HK-2 (cell line): Measurements from ENCODE around the gene RIMOC1.

Source experiments
- DNase-seq: peaks from one replicate; pipeline ENCODE4 v3.0.0-alpha.2; 2018; ENCODE audit not compliant: unreplicated experiment

Gene RIMOC1, protein sequence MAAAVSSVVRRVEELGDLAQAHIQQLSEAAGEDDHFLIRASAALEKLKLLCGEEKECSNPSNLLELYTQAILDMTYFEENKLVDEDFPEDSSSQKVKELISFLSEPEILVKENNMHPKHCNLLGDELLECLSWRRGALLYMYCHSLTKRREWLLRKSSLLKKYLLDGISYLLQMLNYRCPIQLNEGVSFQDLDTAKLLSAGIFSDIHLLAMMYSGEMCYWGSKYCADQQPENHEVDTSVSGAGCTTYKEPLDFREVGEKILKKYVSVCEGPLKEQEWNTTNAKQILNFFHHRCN

DNA sequence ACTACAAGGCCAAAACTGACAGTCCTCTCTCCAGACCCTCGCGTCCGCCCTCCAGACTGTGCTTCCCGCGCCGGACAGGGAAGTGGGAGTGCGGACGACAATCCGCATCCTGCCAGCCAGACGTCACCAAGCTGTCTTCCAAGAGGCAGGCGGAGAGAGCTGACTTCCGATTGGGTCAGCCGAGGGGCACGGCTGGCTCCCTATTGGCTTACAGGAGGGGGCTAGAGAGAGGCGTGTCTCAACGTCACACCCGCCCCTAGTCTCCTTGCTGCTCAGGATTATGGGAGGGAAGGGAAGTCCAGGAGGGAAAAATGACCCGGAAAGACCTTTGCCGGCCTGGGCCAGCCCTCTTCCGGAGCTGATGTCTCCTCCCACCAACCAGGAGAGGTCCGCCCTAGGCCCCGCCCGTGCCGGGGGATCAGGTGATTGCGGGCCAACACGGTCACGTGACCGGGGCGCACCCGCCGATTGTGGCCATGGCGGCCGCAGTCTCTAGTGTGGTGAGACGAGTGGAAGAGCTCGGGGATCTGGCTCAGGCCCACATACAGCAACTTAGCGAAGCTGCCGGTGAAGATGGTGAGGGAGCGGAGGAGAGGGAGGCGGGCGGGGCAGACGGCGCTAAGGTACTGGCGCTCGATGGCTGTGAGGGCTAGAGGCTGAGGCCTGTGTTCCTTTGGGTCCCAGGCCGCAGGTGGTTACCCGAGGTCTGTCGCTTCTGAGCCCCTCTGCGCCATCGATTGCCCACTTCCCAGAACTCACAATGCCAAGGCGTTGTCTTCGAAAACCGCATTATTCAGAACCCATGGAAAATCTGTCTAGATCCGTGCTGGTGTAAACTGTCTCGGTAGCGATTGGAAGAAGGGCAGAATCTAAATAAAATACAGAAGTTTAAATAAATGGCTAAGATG, at the start of gene RIMOC1:
Gene RIMOC1 (plus strand): TSS at position 453 of the 908 bp plus-strand sequence. CDS start 24 bp downstream, at position 477.
- DNase-seq: peak; percentile 97

DNA sequence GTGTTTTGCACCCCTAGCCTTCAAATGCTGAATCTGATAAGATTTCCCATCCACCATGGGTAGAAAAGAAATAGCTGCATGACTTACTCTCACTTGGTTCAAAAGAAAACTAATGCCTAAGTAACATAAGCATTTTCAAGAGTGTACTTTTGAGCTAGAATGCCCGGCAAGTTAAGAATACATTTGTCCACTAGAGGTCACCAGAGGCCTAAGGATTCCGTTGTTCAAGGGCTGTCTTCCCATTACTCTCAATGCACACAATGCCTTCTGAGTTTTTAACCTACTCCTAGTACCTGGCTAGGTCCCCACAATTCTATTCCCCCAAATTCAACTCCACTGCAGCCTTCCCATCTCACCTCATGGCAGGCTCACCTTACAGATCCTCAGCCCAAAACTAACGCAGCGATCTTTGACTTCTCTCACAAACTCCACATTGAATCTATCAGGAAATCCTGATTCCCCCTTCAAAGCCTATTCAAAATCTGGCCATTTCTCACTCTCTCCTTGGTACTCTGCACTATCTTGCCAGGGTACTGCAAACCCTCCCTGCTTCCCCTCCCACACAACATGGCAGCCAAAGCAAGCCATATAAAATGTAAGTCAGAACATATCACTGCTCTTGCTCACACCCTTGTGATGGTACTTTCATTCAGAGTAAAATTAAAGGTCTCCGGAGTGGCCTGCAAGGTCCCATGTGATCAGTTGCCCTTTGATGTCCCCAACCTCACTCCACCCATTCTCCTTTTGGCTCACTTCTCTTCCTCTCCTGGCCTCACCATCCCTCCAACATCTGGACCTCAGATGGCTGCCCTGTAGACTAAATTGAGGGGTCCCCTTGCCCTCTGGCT, 47.3 kb upstream of the RIMOC1 start:
- peak; percentile 38 for DNase-seq

DNA sequence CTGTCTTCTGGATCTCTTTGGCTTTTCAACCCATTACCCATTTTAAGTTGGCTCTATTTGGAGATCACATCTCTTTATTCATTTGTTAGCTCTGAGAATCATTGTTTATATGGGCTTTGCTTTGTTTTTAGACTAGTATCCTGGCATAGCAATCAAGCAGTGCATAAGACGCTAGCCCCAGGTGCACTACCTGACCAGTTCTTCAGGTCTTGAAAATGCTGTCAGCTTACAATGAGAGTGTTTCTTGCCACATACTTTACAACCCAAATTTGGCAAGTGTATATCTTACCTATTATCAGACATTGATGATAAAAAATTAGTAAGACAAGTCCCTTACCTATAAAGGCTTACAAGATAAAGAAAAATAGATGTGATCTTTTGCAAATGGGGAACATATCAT, 46.2 kb upstream of the RIMOC1 start:
- DNase-seq: no peak

DNA sequence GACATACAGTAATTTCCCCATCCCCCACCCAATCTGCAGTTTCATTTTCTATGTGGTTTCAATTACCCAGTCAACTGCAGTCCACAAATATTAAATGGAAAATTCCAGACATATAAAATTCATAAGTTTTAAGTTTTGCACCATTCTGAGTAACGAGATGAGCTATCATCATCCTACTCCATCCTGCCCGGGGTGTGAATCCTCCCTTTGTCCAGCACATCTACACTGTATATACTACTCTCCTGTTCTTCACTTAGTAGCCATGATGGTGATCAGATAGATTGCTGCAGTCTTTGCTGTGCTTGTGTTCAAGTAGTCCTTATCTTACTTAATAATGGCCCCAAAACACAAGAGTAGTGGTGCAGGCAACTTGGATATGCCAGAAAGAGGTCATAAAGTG, 45.3 kb upstream of the RIMOC1 start:
- DNase-seq: no peak

DNA sequence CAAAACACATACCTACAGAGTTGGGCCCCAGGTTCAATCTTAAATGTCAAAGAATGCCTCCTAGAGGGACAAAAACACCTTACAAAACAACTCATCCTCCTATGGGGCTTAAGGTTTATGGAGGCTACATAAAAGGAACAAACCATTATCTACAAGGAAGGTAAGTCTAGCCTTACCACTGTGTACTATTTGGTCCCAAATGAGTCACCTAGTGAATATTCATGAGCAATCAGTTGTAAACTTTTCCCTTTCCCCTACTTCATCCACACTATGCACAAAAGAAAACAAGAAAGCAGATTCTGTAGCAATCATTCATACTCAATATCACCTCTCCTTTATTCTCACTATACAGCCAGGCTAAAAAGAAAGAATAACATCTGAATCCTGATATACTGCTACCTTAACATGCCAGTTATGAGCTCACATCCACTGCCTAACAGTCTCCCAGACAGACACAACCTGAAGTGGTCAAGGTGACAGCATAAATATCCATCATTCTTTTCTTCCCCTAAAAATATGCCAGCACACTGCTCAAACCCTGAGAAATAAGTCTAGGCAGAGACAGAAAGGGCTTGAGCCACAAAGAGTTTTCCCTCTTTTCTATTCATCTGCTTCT, 40.2 kb upstream of the RIMOC1 start:
- no peak for DNase-seq

DNA sequence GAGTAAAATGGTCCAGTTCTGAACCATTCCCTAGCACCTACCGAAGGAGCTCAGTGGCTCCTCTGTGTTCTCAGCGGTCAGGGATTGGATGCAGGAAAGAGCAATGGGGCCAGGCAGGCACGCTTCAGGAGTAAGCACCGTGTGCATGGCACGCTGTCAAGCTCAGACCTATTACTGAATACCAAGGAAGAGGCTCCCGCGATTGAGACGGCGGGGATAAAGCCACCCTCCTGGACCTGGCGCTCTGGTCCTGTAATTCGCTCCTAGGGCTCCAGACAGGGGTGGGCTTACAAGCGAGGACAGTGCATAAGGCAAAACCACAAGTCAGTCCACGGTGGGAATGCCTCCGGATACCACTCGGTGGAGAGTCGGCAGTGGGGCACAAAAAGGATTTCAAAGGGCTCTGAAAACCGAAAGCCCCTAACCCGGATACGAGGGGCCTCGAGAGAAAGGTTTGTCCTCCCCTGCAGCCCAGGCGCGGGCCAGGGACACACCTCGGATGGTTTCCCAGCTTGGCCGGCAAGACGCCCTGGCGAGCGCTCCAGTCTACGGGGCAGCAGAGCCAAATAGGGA, 34.9 kb upstream of the RIMOC1 start:
- DNase-seq: peak; percentile 30

DNA sequence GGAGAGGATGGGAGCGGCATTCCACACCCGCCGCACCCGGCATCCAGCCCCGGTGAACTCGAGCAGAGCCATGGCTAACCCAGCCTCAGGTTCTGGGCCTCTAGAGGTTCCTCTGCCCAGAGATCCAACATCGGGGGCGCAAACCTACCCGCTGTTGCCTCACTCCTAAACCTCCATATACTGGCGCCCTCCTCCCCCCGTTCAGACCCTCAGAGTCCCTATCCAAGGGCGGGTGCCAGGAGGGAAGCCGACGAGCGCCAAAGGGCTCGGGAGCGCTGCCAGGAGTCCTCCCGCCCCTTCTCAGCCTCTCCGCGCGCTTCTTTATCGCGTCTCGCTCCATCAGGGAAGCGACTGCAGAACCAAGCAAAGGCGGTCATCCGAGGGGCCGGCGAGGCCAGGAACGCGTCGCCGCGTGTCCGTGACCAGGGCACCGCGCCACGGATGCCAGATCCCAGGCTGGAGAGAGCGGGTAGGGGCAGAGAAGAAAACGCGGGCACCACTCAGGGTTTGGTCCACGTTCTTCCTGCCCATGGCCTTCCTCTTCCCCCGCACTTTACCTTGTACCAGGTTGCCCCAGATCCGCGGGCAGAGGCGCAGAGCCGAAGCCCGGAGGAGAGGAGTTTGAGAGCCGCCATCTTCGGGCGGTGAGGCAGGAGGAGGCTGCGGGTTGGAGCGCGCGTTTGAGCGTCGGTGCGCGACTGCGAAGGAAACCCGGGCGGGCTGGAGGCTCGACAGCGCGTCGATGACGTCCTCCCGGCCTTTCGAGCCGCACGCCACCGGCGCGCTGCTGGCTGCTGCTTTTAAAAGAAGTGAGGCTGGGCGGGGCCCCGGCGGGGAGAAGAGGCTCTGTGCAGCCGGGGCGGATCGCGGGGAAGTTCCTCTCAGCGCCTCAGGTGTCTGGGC, 34.2 kb upstream of the RIMOC1 start, which contains the start of gene OXCT1:
Gene OXCT1 (minus strand): TSS at position 702 of the 903 bp plus-strand sequence. CDS start 67 bp downstream, at position 635.
- DNase-seq: peak; percentile 78

DNA sequence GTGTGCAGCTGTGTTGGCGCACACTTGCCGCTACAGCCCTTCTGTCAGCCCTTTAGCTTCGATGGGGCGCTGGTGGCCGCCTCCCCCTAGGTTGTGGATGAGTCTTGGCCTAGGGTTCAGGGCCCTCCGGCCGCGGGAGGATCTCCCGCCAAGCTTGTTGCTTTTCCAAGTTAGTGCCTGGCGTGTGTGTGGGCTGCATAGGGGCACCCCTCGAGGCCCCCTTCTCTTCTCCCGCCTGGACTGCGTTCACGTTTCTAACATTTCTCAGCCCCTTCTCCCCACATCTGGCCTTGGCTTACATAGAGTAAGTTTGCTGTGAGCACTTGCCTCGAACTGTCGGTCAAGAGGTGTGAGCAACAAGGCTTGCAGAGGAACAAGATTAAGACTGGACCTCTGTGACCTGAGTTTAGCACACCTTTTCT, 33.5 kb upstream of the RIMOC1 start:
- DNase-seq: no peak

DNA sequence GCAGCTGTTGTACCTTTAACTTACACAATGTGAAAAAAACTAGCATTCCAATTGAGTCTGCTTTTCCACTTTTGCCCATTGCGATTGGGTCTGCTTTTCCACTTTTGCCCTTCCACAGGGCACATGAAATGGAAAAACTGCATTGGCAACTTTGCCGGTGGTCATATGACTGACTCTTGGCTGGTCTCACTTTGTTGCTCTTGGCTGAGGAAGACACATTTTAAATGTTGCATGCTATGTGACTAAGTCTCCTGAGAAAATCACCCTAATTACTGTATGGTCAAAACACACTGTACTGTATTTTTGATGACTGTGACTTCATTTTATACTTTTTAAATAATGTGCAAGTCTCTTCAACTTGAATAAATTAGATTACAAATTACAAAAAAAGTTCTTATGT, 32.3 kb upstream of the RIMOC1 start:
- no peak for DNase-seq

DNA sequence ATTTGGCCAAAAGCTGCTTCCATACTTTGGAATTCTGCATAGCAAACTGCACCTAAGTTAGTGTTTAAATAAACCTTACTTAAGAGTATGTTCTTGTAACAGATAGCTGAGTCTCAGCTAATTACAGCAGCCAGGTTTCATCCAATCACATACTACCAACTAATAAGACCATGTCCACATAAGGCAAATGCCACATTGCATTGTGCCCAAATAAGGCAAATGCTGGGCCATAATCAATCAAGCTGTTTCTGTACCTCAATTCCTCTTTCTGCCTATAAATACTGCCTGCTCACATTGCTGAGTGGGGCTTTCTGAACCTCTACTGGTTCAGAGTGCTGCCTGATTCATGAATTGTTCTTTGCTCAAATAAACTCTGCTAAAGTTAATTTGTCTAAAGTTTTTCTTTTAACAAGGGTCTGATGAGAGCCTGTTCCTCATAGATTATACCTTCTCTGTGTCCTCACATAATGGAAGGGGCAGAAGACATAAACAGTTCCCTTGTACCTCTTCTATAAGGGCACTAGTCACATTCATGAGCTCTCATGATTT, 29.6 kb upstream of the RIMOC1 start:
- no peak for DNase-seq

DNA sequence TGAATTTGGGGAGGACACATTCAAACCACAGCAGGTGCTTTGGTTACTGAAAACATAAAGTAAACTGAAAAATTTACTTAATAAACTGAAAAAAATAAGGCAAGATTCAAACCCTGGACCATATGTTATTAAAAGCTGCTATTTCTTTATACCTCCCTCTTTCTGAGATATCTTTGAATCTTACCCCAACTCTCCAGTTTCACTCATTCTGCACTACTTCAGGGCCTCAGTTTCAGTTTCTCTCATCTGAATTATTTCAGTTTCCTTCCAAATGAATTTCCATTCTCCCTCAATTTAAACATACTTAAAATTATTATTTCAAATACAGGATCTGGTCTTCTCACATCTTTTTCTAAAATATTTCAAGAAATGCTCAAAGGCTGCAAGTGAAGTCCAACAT, 29.0 kb upstream of the RIMOC1 start:
- no peak for DNase-seq

DNA sequence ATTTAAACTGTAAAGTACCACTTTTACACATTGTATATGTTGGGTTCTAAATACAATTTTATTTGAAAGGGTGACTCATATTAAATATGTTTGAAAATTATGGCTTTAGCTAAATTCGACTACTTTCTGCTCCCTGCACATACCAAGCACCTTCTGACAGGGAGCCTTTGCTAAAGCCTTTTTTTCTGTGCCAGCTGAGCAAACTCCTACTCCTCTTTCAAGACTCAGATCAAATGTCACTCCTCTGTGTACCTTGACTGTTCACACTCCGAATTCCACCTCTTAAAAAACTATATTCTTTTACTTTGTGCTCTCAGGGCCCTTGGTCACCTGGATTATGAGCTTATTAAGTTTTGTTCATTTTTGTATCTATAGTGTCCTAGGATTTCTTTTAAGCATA, 27.5 kb upstream of the RIMOC1 start:
- no peak for DNase-seq

DNA sequence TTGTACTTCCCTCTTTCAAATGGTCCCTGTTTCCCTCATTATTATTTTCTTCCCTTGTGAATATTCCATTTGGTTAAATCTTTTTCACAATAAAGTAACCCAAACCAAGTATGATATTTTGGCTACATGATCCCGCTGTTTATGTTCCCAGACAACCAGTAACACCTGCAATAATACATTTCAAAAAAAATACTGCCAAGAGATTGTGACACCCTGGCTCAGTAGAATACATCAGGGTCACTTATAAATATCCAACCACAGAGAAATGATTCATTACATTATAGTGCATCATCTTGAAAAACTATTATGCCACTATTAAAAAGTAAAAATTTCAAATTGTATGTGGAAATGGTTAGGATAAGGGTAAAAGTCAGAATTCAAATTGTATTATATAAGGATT, 26.7 kb upstream of the RIMOC1 start:
- no peak for DNase-seq

DNA sequence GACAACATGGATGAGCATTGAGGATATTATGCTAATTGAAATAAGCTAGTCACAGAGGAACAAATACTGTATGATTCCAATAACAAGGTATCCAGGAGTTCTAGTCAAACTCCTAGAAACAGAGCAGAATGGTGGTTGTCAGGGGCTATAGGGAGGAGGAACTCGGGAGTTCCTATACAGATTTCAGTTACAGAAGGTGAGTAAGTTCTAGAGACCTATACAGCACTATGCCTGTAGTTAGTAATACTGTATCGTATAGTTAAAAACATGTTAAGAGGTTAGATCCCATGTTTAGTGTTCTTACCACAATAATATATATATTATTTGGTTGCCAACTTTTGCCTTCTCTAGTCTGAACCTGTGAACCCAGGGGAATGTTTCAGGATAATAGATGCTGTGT, 26.0 kb upstream of the RIMOC1 start:
- no peak for DNase-seq

DNA sequence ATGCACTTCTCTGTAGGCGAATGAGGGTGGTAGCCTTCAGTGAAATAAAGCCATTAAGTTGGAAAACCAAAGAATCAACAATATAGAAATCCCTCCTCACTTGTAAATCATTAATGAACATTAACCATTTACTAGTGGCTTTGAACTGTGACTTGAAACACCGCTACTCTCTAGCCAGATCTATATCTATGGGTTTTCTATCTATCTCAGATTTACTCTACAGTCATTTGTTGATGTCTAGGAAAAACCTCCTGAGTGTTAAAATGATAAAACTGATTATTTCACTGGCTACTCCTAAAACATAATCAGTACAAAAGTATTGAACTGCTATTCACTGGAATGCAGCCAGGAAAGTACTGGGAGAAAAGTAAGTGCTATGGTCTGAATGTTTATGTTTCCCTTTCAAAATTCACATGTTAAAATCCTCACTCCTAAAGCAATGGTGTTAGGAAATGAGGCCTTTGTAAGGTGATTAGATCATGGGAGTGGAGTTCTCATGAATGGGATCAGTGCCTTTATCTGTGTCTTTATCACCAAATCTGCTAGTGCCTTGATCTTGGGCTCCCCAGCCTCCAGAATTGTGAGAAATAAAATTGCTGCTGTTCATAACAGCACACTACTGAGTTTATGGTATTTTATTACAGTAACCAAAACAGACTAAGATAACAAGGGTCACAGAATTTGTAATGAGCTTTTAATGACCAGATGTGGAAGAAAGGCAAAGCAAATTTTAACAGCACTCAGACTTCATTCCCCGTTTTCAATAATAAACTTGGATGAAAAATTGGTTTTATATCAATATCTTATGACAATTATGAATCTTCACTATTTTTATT, 25.3 kb upstream of the RIMOC1 start:
- no peak for DNase-seq

DNA sequence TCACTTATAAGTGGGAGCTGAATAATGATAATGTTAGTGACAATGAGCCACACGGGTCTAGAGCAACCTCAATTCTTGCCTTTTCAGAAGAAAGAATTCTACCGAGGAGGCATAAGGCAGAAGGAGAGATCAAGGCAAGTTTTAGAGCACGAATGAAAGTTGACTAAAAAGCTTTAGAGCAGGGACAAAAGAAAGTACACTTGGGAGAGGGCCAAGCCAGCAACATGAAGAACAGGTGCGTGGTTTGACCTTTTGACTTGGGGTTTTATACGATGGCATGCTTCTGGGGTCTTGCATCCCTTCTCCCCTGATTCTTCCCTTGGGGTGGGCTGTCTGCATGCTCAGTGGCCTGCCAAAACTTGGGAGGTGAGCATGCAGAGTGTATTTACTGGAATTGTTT, 21.4 kb upstream of the RIMOC1 start:
- DNase-seq: no peak

DNA sequence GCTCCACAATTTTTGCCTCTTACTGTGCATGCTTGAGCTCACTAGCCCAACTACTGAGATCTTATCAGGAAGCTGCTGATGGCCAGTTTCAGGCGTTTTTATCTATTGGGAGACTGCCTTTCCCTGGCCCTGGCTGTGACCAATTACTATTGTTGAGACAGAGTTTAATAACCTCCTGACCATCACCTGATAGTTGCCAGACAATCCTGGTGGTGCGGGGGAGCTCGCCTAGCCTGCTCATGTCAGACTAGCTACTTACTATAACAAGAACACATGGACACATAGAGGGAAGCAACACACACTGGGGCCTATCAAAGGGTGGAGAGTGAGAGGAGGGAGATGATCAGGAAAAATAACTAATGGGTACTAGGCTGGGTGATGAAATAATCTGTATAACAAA, 20.9 kb upstream of the RIMOC1 start:
- DNase-seq: no peak

DNA sequence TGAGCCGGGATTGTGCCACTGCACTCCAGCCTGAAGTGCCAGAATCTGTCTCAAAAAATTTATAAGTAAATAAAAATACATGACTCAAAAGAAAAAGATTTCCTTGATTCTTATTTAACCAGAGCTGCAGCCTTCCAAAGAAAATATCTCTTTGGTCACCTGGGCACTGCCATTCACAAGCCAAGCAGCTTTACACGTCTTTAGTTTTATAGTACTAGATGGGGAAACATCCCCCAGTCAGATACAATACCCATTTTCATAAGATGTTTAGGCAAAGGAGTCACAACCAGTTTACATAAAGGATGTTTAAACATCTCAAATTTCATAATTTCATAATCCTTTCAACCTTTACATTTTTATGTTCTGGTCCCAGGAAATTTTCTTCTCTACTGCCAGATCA, 20.2 kb upstream of the RIMOC1 start:
- no peak for DNase-seq

DNA sequence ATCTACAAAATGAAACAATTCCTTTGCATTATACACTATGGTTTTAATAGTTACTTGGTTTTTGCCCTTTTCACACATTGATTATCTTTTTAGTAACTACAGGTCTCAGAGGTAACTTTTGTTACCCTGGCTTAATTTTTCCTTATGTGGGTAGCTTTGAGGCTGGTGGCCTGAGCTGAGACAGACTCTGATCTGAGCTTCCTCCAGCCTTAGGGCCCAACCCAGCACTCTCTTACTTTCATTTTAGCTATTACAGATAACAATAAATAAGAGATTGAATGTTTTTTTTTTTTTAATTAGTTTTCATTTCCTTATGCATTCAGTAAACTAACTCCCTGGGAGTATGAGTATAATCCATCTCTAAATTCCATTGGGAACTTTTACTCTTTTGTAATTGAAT, 18.9 kb upstream of the RIMOC1 start:
- DNase-seq: no peak
